Raji (cell line): ENCODE data around the gene OR2AE1.
A peak's percentile ranks its signal among the peaks of the same experiment; 100 is the strongest.

Experiments used
- POLR2A ChIP-seq: IDR thresholded peaks from 2 replicates; pipeline ENCODE4 v1.6.1; 2011; ENCODE audit warnings: low read depth, low read length, control low read depth; ENCODE audit not compliant: insufficient read depth

Gene OR2AE1, protein sequence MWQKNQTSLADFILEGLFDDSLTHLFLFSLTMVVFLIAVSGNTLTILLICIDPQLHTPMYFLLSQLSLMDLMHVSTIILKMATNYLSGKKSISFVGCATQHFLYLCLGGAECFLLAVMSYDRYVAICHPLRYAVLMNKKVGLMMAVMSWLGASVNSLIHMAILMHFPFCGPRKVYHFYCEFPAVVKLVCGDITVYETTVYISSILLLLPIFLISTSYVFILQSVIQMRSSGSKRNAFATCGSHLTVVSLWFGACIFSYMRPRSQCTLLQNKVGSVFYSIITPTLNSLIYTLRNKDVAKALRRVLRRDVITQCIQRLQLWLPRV

DNA sequence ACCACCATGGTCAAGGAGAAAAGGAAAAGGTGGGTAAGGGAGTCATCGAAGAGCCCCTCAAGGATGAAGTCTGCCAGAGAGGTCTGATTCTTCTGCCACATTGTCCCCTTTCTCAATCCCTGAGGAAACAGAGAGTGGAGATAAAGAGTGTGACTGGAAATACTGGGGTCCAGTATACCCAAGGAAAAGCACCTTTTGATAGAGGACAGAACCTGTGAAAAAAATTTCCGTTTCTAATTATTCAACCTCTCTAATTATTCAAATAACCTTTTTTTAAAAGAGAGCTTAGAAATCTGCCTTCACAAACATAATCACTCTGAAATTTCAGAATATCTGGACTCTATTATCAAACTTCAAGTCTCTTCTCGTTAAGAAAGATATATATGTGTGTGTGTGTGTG, at the start of gene OR2AE1:
OR2AE1 (minus strand) TSS at position 101 of the 400 bp plus-strand sequence; CDS start at position 101, 0 bp downstream.
- no peak for TF ChIP-seq POLR2A

DNA sequence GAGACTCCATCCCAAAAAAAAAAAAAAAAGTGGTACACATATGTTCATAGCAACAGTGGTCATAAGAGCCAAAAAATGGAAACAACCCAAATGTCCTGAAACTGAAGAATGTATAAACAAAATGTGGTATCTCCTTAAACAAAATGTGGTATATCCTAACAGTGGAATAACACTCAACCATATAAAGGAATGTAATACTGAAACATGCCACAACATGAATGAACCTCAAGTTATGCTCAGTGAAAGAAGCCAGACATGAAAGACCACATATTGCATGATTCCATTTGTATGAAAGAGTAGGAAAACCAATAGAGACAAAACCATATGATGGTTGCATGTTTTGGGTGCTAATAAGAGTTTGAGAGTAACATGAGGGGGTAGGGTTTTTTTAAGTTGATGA, 49.5 kb upstream of the OR2AE1 start:
- no peak for TF ChIP-seq POLR2A

DNA sequence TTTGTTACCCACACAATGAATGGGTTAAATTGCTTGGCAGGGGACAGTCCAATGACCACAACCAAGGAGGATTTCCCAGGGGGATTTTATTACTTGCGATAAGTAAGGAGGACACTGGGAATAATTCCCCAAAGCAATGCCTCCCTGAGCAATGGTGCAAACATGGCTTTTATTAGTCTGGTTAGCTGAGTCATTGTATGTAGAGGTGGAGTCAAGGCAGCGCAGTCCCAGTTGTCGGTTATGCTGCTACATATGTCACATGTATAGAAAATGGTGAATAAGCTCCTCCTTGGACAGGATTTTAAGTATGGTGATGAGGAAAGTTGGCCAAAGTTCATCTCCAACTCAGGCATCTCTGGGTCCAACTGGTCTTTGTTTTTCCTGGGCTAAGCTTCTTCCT, 46.4 kb upstream of the OR2AE1 start:
- no peak for TF ChIP-seq POLR2A

DNA sequence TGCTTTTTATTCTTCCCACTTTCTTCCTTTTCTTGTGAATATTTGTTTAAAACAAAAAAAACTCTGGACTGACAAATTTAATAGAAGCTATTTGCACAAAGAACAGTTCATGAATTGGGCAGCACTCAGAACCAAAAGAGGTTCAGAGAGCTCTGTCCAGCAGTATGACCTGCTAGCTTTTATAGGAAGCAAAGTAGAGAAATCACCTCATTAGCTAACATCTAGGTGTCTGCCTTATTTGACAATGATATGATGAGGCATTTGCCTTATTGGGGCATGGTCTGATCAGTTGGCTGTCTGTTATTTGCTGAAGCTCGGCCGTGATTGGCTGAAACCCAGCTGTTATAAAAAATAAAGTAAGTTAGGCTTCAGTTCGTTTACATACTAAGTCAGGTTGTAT, 43.3 kb upstream of the OR2AE1 start:
- no peak for TF ChIP-seq POLR2A

DNA sequence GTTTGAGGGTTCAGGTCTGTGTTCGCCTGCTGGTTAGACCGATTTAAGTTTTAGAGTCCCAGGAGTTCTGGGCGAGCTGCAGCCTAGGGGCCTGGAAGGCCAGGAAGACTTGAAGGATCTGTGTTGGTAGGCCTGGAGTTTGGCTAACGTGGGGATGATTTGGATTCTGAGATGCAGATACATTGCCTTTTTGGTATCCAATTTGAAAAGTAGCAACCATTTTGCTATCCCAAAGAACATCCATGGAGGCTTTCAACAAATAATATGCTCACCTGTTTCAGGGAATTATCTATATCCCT, 42.9 kb upstream of the OR2AE1 start:
- no peak for TF ChIP-seq POLR2A

DNA sequence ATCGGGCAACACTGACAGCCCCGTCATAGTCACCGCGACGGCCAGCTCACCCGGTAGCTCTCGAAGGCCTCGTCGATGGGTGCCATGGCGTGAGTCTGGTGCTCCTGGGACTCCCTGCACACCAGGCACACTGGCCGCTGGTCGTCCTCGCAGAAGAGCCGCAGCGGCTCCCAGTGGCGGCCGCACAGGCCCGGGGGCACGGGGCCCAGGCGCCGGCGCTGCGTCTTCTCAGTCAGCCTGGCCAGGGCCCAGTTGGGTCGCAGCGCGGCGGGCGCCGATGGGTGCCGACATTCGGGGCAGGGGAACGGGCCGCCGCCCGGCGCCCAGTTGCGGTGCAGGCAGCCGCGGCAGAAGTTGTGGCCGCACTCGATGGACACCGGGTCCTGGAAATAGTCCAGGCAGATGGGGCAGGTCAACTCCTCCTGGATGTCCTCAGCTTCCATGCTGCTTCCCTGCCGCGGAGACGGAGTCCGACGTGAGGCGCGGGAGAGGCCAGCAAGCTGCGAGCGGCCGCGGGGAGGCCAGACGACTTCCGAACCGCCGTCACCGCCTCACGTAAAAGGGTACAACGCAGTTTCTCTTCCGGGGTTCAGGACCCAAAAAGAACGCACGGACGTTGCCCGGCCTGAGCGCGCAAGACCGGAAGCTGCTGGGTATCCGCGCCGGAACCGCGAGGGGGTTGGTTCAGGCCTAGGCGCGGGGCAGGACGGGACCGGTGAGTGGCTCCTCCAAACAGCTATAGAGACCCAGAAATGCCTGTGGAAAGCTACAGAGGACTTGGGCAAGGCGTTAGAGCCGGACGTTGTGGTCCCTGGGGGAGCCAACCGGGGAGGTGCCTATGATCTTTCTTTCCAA, 42.4 kb upstream of the OR2AE1 start, which contains the start of gene TRIM4:
TRIM4 (minus strand) TSS at position 572 of the 855 bp plus-strand sequence; CDS start at position 443, 129 bp downstream.
- TF ChIP-seq POLR2A: peak; percentile 93

DNA sequence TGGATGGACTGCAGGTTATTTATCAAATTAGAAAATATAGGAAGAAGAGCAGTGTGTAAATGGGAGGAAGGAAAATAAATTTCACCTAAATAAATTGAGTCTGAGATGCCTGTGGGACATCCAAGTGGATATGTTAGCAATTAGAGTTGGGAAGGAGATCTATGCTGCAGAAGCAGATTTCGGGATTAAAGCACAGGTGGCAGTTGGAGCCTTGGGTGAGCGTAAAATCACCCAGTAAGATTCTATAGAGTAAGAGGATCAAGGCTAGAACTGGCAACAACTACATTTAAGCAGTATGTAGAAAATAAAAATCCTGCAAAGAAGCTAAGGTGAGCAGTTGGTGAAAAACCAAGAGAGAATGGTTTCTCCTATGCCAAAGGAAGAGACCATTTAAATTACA, 34.1 kb upstream of the OR2AE1 start:
- no peak for TF ChIP-seq POLR2A

DNA sequence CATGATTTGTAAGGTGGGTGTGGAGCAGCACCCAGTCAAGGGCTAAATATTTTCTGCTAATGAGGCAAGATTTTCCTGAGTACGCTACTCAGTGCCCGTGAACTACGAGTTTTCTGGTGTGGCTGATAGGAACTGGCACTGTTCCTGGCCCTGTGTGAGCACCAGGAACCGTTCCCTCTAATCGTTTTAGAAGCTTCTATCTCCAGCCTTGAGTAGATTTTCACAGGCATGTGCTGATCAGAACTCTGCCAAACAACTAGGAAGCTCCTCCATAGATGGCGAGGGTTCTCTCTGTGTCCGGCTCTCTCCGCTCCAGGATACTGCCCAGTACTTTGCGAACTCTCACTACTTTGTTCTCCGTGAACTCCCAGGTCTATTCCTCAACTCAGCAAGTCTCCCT, 24.7 kb upstream of the OR2AE1 start:
- no peak for TF ChIP-seq POLR2A

DNA sequence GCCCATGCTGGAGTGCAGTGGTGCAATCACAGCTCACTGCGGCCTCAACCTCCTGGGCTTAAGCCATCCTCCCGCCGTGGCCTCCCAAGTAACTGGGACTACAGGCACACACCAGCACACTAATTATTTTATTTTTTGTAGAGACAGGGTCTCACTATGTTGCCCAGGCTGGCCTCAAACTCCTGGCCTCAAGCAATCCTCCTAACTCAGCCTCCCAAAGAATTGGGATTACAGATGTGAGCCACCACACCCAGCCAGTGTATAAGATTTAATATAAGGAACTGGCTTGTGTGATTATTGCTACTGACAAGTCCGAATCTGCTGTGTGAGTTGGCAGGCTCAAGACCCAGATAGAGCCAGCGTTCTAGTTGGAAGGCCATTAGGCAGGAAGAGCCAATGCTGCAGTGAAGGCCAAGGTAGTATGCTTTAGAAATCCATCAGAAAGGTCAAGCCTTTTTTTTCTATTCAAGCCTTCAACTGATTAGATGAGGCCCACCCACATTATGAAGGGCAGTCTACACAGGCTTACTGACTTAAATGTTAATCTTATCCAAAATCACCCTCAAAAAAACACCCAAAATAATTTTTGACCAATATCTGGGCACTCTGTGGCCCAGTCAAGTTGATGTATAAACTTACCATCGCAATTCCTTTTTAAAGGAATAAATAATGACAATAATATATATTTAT, 23.1 kb upstream of the OR2AE1 start:
- TF ChIP-seq POLR2A: no peak

DNA sequence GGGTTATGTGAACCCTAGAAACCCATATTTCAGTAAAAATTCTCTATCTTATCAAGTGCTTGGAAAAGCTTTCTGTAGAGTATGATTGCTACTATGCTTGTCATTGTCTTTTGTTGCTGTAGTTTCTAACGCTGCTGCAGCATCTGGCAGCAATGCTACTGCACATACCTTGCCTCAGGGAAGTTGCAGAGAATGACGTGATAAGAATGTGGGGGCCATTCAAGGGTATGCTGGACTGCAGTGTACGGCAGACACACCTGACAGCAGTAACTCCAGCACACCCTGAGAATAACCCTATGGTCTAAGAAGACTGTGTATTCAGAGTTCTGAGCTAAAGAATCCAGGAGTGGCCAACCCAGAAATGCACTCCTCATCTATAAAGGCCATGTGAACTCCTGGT, 22.0 kb upstream of the OR2AE1 start:
- no peak for TF ChIP-seq POLR2A

DNA sequence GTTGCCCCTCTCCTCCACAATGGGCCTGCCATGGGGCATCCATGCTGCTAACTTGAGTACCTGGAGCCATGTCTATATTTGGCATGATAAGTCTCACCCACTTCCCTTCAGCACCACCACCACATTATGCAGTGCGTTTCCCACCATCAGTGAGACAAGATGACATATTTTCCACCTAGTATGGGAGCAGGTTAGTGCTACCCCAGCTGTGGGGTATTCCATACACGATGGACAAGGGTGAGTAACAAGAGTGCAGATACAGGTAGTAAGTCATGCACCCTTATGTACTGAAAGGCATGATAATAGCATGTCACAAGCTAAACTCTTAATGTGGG, 21.2 kb upstream of the OR2AE1 start:
- no peak for TF ChIP-seq POLR2A

DNA sequence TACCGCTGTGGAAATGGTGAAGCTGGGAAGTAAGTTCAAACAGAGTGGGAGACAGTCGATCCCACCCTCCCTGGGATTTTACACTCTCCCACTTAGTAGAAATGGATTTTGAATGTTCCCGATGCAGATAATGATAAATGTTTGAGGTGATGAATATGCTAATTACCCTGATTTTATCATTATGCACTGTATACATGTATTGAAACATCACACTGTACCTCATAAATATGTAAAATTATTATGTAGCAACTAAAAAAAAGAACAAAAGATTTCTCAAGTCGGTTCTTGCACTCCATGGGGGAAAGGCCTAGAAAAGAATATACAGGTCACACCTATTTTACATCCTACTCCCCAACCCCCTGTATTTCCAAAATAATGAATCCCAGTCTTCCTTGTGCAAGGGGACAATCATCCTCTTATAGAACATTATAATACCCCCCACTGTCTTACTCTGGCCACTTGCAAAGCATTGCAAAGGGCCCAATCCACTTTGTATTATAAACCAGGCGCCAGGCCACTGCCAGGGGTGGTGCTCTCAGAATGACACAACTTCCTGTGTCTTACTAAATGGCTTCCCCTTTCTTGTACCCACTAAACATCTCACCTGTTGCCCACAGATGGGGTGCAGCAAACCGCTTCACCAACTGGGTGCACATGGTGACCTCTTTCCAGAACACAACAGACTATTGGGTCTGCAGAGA, 20.6 kb upstream of the OR2AE1 start:
- no peak for TF ChIP-seq POLR2A

DNA sequence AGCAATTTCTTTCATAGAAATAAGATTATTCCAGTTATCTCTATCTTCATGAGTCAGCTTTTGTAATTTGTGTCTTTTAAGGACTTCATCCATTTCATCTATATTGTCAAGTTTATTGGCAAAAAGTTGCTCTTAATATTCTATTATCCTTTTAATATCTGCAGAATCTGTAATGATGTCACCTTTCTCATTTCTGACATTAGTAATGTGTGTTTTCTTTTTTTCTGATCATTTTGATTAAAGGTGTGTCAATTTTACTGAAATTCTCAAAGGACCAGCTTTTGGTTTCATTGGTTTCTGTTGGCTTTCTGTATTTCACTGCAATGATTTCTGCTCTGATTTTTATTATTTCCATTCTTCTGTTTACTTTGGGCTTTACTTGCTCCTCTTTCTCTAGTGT, 17.9 kb upstream of the OR2AE1 start:
- no peak for TF ChIP-seq POLR2A

DNA sequence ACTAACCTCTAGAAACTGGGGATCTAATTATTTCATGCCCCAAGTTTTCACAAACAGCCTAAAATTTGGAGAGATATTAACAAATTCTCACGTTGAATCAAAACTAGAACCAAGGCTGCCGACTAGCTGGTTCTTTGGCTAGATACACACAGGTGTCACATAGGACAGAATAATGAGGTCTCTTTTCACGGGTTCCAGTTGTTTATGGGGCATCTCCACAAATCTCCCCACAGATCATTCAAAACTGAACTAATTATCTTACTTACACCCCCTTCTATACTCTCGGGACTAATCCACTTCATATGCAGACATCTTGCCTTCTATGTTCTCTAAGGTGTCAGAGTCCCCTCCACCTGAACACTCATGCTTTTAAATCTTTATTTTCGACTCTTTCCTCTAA, 16.4 kb upstream of the OR2AE1 start:
- TF ChIP-seq POLR2A: no peak

DNA sequence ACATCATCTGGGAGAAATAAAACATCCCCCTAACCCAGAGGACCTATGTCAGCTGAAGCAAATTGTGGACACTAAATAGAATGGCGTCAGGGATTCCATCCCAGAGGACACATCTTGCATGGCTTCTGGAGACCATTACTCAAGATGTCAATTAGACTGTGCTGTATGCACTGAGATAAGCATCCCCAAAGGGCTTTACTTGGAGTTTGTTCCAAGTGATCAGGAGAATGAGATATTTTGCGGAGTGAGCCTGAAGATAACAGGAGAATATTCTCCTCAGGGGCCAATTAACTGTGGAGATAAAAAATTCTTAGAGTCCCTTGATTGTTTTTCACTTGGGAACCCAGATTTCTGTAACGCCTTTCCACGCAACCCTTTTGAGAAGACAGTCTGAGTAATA, 4.5 kb upstream of the OR2AE1 start:
- TF ChIP-seq POLR2A: no peak
